GM12892 (cell line): Measurements from ENCODE around the gene KCNIP4.

Experiments
- POLR2A ChIP-seq: IDR thresholded peaks from 2 replicates; pipeline ENCODE4 v1.6.1; 2011; ENCODE audit warnings: low read depth, low read length, control low read depth
- POLR2AphosphoS5 ChIP-seq: IDR thresholded peaks from 2 replicates; pipeline ENCODE4 v1.6.1; 2011; ENCODE audit warnings: low read depth, low read length, control low read depth

GRCh38 chr4:21976166-21976565 is 27.6 kb upstream of the KCNIP4 start:
- TF ChIP-seq POLR2A (no peak), POLR2AphosphoS5 (no peak)
